Hypothalamus (tissue), 51 donors: ENCODE results near the gene ZNF180.
"Not testable (repeated sequence)": the region's sequence is repeated elsewhere in the genome, so short reads cannot be mapped to it uniquely, and the experiment has no call there.

Source experiments
- DNase-seq, 51 donors: peaks; one replicate each; lab custom pipeline; 2025; lab: John Stamatoyannopoulos, UW

ZNF180 gene

GRCh38 chr19:44499559-44499958, 763 bp downstream of the ZNF180 start:
- DNase-seq, result peak in 1 of 51 donors; percentile 36

DNA sequence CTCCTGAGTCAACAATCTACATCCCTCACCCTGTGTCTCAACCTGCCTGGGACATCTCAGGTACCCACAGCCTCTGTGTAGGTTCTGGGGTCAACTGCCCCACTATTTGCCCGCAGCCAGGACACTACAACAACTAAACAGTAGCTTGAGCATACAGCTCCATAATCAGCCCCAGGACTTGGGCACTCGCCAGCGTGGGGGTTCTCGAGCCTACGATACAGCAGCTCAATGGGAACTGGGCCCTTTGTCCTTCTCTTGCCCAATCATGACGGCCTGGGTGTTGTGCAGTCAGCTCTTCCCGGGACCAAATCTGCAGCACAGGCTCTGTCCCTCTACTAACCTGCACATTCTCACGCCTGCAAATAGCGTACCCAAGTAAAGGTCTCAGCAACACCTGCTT, 1.3 kb downstream of the ZNF180 start:
- no peak for DNase-seq

GRCh38 chr19:44496711-44497110, 3.6 kb downstream of the ZNF180 start:
- no peak for DNase-seq

GRCh38 chr19:44476559-44477408, 23.5 kb downstream of the ZNF180 start:
- DNase-seq, result no peak

GRCh38 chr19:44468730-44469129, 31.6 kb downstream of the ZNF180 start:
- not testable (repeated sequence) for DNase-seq

GRCh38 chr19:44462600-44463286, 37.6 kb downstream of the ZNF180 start:
- not testable (repeated sequence) for DNase-seq

GRCh38 chr19:44456016-44456415, 44.3 kb downstream of the ZNF180 start:
- DNase-seq, result not testable (repeated sequence)

GRCh38 chr19:44455100-44455499, 45.2 kb downstream of the ZNF180 start:
- no peak for DNase-seq

DNA sequence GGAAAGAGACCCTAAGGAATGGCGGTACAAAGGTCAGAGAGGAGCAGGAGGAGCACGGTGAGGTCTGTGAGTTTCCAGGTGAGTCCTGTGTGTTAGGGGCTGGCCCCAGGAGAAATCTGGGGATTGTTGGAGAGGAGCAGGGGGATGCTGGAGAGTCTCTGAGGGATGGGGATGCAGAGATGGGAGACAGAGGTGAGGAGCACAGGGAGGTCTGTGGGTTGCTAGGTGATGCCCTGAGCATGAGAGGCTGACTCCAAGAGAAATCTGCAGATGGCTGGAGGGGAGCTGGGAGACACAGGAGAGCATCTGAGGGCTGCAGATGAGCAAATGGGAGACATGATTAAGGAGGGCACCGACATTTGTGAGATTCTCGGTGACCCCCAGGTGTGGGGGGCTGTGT, 48.0 kb downstream of the ZNF180 start:
- DNase-seq, result no peak

GRCh38 chr19:44451687-44452086, 48.6 kb downstream of the ZNF180 start:
- DNase-seq, result no peak

- peak in 50 of 51 donors; percentile 5 to 85 (median 62) for DNase-seq
Measured at GRCh38 chr19:44447916-44448674, 52.2 kb downstream of the ZNF180 start, which contains the start of gene ZNF229. ZNF229 (minus strand) TSS chr19:44448472; CDS start chr19:44442847, 5,625 bp downstream.

- DNase-seq, result no peak
Measured at GRCh38 chr19:44438441-44438840, 61.9 kb downstream of the ZNF180 start.

- DNase-seq, result no peak
Measured at GRCh38 chr19:44435441-44435840, 64.9 kb downstream of the ZNF180 start.

DNA sequence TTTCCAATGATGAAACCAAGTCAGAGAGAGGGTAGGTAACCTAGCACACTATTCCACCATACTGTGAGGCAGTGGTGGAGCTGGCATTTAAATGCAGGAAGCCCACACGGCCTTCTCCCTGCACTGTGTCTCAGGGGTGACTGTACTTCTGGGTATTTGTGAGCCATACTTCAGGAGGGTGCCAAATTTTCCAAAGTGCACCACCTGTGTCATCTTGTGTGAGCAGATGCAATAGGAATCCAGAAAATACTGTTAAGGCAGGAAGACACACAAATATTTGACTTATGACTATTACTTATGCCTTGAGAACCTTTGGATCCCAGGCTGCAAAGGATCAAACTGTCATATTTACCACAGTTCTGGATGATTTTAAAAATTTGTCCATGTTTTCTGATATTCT, 69.4 kb downstream of the ZNF180 start:
- no peak for DNase-seq
